Vagina (tissue), 2 donors: ENCODE results near the gene UCHL3. TPM values are rescaled to one million over a fixed set of nuclear protein-coding genes. Genes with fewer than 3 reads are reported as not detected.
"Not testable (repeated sequence)": the region's sequence is repeated elsewhere in the genome, so short reads cannot be mapped to it uniquely, and the experiment has no call there.

ENCODE experiments used
- DNase-seq, 2 donors: peaks; one replicate each; pipeline ENCODE4 v3.0.0-alpha.2; 2017; ENCODE audit errors: extremely low spot score in 2 of 2
- H3K27ac ChIP-seq: fragments of 200-600 bp; sonication (generic); one replicate; pipeline ENCODE4 v1.5.1; 2019
- H3K27me3 ChIP-seq: fragments of 200-600 bp; sonication (generic); one replicate; pipeline ENCODE4 v1.5.1; 2019
- H3K36me3 ChIP-seq, 2 donors: fragments of 200-600 bp; sonication (generic); one replicate each; pipeline ENCODE4 v1.5.1; 2017 to 2019
- H3K4me1 ChIP-seq: fragments of 200-600 bp; sonication (generic); one replicate; pipeline ENCODE4 v1.5.1; 2019
- H3K4me3 ChIP-seq, 2 donors: fragments of 200-600 bp; sonication (generic); 1 replicate in 1 of 2; 2 replicates in 1 of 2; pipeline ENCODE4 v1.5.1; 2016 to 2019
- H3K9me3 ChIP-seq: fragments of 200-600 bp; sonication (generic); one replicate; pipeline ENCODE4 v1.5.1; 2019
- POLR2A ChIP-seq, 2 donors: fragments of 450-650 bp; IDR thresholded peaks; one replicate each; pipeline ENCODE4 v1.6.1; 2017; ENCODE audit warnings: antibody characterized with exemption in 2 of 2, mild to moderate bottlenecking in 2 of 2, moderate library complexity in 2 of 2
- POLR2AphosphoS5 ChIP-seq, 2 donors: sonication (generic); formaldehyde crosslinking; IDR thresholded peaks; one replicate each; pipeline ENCODE4 v1.9.0; 2017; ENCODE audit warnings: antibody characterized with exemption in 2 of 2, mild to moderate bottlenecking in 2 of 2, low read depth in 1 of 2; ENCODE audit not compliant: insufficient read depth in 1 of 2
- intact Hi-C: fragments of 100-400 bp; cut with DNase I; formaldehyde crosslinking; loops from one replicate; pipeline ENCODE4 v1.15.1; 2023
- total RNA-seq: library from RNA; depleted of rRNA; stranded (reverse); fragments of >200 nt; gene quantifications from one replicate; pipeline ENCODE4 v1.2.3, GENCODE V29; 2016
- TF ChIP-seq, protein P1 (sequence below), 3 experiments: fragments of 450-650 bp in 2 of 3; fragments of 200-600 bp in 1 of 3; sonication (generic) in 1 of 3; IDR thresholded peaks; one replicate each; pipeline ENCODE4 v1.5.1; 2017 to 2019; ENCODE audit warnings: antibody characterized with exemption in 3 of 3, mild to moderate bottlenecking in 2 of 3, moderate library complexity in 2 of 3

Gene UCHL3
- total RNA-seq, 1 donor from 2014 or later: 5.6 TPM

DNA sequence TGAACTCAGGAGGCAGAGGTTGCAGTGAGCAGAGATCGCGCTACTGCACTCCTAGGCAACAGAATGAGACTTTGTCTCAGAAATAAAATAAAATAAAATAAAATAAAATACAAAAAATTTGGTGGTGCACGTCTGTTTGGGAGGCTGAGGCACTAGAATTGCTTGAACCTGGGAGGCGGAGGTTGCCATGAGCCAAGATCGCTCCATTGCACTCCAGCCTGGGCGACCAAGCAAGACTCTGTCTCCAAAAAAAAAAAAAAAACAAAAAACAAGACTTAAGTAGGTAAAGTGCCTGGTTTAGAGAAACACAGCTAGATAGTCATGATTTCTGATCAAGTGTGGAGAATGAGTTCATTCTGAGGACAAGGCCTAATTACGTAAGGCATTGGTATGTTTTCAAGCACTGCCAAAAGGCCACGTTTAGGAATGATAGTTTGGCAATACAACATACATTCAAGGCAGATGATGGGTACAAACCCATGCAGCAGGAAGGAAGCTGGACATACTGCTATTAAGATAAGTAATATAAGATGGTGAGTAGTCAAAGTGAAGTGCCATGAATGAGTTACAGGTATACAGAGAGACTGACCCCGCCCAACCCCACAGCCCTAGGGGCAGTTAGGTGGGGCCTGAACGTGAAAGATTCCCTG is 4.8 kb upstream of the UCHL3 start:
- TF ChIP-seq POLR2AphosphoS5 (IDR thresholded peaks at IDR 0.05; ENCODE audit: insufficient read depth in 1 of 2, low read depth in 1 of 2) (no peak), POLR2A (IDR thresholded peaks at IDR 0.05) (no peak)
- TF ChIP-seq, protein P1, sequence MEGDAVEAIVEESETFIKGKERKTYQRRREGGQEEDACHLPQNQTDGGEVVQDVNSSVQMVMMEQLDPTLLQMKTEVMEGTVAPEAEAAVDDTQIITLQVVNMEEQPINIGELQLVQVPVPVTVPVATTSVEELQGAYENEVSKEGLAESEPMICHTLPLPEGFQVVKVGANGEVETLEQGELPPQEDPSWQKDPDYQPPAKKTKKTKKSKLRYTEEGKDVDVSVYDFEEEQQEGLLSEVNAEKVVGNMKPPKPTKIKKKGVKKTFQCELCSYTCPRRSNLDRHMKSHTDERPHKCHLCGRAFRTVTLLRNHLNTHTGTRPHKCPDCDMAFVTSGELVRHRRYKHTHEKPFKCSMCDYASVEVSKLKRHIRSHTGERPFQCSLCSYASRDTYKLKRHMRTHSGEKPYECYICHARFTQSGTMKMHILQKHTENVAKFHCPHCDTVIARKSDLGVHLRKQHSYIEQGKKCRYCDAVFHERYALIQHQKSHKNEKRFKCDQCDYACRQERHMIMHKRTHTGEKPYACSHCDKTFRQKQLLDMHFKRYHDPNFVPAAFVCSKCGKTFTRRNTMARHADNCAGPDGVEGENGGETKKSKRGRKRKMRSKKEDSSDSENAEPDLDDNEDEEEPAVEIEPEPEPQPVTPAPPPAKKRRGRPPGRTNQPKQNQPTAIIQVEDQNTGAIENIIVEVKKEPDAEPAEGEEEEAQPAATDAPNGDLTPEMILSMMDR (IDR thresholded peaks at IDR 0.05): no peak
- Histone ChIP-seq H3K4me3 (no peak overlapping the region), H3K9me3 (no peaks in the 10 kb centered on the region), H3K27ac (no peak overlapping the region), H3K27me3 (no peaks in the 10 kb centered on the region), H3K4me1 (no peaks in the 10 kb centered on the region), H3K36me3 (no peaks in the 10 kb centered on the region)
- DNase-seq: no peak
- intact Hi-C loops: no loop called here

DNA sequence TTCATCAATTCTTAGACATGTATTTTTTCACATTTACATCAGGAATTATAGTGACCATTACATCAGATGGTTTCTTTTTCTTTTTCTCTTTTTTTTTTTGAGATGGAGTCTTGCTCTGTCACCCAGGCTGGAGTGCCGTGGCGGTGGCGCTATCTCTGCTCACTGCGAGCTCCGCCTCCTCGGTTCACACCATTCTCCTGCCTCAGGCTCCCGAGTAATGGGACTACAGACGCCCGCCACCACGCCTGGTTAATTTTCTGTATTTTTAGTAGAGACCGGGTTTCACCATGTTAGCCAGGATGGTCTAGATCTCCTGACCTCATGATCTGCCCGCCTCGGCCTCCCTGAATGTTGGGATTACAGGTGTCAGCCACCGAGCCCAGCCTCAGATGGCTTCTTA is 4.2 kb upstream of the UCHL3 start:
- H3K4me1 ChIP-seq, intact Hi-C loops, DNase-seq, H3K4me3 ChIP-seq, H3K27ac ChIP-seq, H3K9me3 ChIP-seq, H3K27me3 ChIP-seq, H3K36me3 ChIP-seq: not testable (repeated sequence)

DNA sequence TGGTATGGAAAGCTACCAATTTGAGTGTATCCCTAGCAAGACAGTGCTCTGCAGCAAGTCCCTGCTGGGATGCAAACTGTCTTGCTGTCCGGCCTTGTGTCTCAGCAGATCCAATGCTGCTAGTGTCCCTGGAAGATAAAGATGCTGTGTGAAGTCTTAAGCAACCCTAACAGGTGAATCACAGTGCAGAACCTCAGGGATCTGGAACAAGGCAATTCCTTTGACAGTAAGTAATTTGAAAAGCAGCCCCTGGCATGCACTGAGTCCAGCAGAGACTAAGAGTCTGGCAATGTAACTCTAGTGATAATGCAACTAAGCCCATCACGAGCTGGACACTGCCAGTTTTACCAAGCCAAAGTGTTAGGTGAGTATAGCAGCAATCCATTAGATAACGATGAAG is 1.7 kb upstream of the UCHL3 start:
- Histone ChIP-seq H3K9me3 (no peaks in the 10 kb centered on the region), H3K4me1 (peaks cover 15% of the 10 kb centered on the region), H3K4me3 (no peak overlapping the region), H3K27me3 (no peaks in the 10 kb centered on the region), H3K27ac (no peak overlapping the region), H3K36me3 (no peaks in the 10 kb centered on the region)
- DNase-seq: no peak
- intact Hi-C loops: no loop called here
- TF ChIP-seq, protein P1 (IDR thresholded peaks at IDR 0.05): no peak
- TF ChIP-seq POLR2AphosphoS5 (IDR thresholded peaks at IDR 0.05; ENCODE audit: insufficient read depth in 1 of 2, low read depth in 1 of 2) (no peak), POLR2A (IDR thresholded peaks at IDR 0.05) (no peak)

DNA sequence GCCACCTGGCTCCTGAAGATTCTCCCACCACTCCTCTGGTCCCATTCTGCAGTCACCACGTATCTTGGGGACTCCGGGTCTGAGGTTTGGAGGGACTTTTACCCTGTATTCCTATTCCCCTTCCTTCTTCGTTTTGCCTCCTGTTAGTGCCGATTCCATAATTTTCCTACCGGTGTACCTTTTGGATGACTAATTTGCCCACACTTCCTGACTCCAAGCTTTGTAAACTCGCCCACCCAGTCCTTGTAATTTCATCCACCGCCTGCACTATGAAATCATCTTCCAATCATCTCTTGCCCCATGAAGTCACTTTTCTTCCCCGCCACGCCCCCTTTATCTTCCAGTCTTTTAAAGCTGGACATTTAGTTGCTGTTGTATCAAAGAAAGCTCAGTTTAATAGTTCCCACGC is 572 bp downstream of the UCHL3 start:
- H3K27ac ChIP-seq: peak overlapping the region; percentile 81
- intact Hi-C loops: no loop called here

DNA sequence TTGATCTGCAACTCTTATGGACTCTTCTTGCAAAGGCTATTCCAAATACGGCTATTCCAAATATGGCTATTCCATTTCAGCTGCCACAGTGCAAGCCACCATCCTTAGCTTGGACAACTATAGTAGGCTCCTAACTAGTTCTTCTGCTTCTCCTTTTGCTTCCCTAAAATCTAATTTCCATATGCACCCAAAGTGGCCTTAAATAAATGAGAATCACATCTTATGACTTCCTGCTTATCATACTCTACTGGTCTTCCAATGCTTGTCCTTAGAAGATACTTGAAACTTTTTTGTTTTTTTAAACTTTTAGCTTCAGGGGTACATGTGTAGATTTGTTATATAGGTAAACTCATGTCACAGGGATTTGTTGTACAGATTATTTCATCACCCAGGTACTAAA is 4.9 kb downstream of the UCHL3 start:
- H3K36me3 ChIP-seq: peaks cover 0 to 13% of the 10 kb centered on the region in 2 donors
- H3K4me1 ChIP-seq: peaks cover 15% of the 10 kb centered on the region
- H3K4me3 ChIP-seq: no peak overlapping the region
- no peaks in the 10 kb centered on the region for H3K27me3 ChIP-seq
- H3K9me3 ChIP-seq: no peaks in the 10 kb centered on the region
- H3K27ac ChIP-seq: no peak overlapping the region
- no peak for DNase-seq
- TF ChIP-seq, protein P1 (IDR thresholded peaks at IDR 0.05): no peak
- TF ChIP-seq POLR2A (IDR thresholded peaks at IDR 0.05): no peak
- TF ChIP-seq POLR2AphosphoS5 (IDR thresholded peaks at IDR 0.05; ENCODE audit: insufficient read depth in 1 of 2, low read depth in 1 of 2): no peak
- intact Hi-C loops: no loop called here

More for the DNA sequence above, 572 bp downstream of the UCHL3 start:
- Histone ChIP-seq H3K36me3 (peaks cover 0 to 10% of the 10 kb centered on the region in 2 donors), H3K4me3 (peak overlapping the region; percentile 54 to 92), H3K4me1 (peaks cover 15% of the 10 kb centered on the region), H3K27me3 (no peaks in the 10 kb centered on the region), H3K9me3 (no peaks in the 10 kb centered on the region)
- no peak for TF ChIP-seq POLR2AphosphoS5 (IDR thresholded peaks at IDR 0.05; ENCODE audit: insufficient read depth in 1 of 2, low read depth in 1 of 2)
- no peak for TF ChIP-seq POLR2A (IDR thresholded peaks at IDR 0.05)
- TF ChIP-seq, protein P1 (IDR thresholded peaks at IDR 0.05): no peak
- no peak for DNase-seq
